ENCODE data around the gene GALNT1. TPM values are rescaled to one million over a fixed set of nuclear protein-coding genes. Genes with fewer than 3 reads are reported as not detected.

The GALNT1 gene
- total RNA-seq, 1 experiment from 2014 or later, result 77.9 TPM

GRCh38 chr18:35716169-35716831 is 134.8 kb downstream of the GALNT1 start:
- Histone ChIP-seq H3K4me1 (ENCODE audit: insufficient read depth, low read length) (no peaks in the 10 kb centered on the region), H4K91ac (ENCODE audit: insufficient read length, low read depth, low read length) (no peak overlapping the region), H3T11ph (ENCODE audit: low read length) (no peak overlapping the region), H3K23me2 (ENCODE audit: insufficient read length, low read depth, low read length, poor library complexity, severe bottlenecking) (no peaks in the 10 kb centered on the region), H4K8ac (replicated peaks; ENCODE audit: insufficient read length, low read depth, low read length) (no peak overlapping the region), H3K79me1 (ENCODE audit: insufficient read depth, low read depth, low read length, poor library complexity, severe bottlenecking) (no peaks in the 10 kb centered on the region), H3K18ac (ENCODE audit: insufficient read length, low read depth, low read length) (no peak overlapping the region), H2BK5ac (ENCODE audit: insufficient read length, low read length) (no peak overlapping the region), H3K56ac (ENCODE audit: insufficient read length, low read depth, low read length) (no peak overlapping the region), H2BK120ac (ENCODE audit: low read depth, low read length, poor library complexity, severe bottlenecking) (no peak overlapping the region), H2AK5ac (ENCODE audit: insufficient read length, low read length) (no peak overlapping the region), H3K14ac (ENCODE audit: insufficient read depth, low read length) (no peak overlapping the region), H3K23ac (ENCODE audit: insufficient read length, low read depth, low read length) (no peak overlapping the region), H4K5ac (ENCODE audit: insufficient read length, low read depth, low read length) (no peak overlapping the region), H2BK20ac (ENCODE audit: low read depth, low read length, poor library complexity, severe bottlenecking) (no peak overlapping the region), H2BK12ac (ENCODE audit: insufficient read length, low read depth, low read length) (no peak overlapping the region), H3K9me3 (ENCODE audit: control insufficient read depth, low read depth, low read length) (no peaks in the 10 kb centered on the region), H2BK15ac (ENCODE audit: low read depth, low read length) (no peak overlapping the region), H3K27me3 (ENCODE audit: insufficient read depth, low read length) (no peaks in the 10 kb centered on the region), H3K9ac (ENCODE audit: extremely low read depth, insufficient read length, low read length) (no peak overlapping the region), H3K4ac (ENCODE audit: low read depth, low read length) (no peak overlapping the region), H2AFZ (ENCODE audit: low read length) (no peak overlapping the region), H4K20me1 (ENCODE audit: control insufficient read depth, insufficient read depth, insufficient read length) (no peaks in the 10 kb centered on the region), H3K4me2 (ENCODE audit: insufficient read depth, insufficient read length, low read length) (no peak overlapping the region), H3K27ac (ENCODE audit: insufficient read length, low read depth, low read length) (no peak overlapping the region), H3K79me2 (ENCODE audit: insufficient read depth, low read length) (no peaks in the 10 kb centered on the region)
- no peak for DNase-seq
- Mint-ChIP-seq H3K36me3 (ENCODE audit: insufficient read depth in 1 of 3, low read depth in 3 of 3) (peaks cover 2 to 36% (median 7%) of the 10 kb centered on the region in 3 experiments; a peak in 6 of 7 replicates), H3K27me3 (ENCODE audit: low read depth) (no peaks in the 10 kb centered on the region; the same call in 1 of the 2 replicates), H3K9me3 (peaks cover 15 to 23% of the 10 kb centered on the region in 2 experiments; a peak in 4 of 5 replicates), H3K27ac (no peak overlapping the region), H3K4me1 (no peaks in the 10 kb centered on the region), H3K4me3 (no peak overlapping the region)
- no CpG with 5 or more reads among the region's 4 CpGs for WGBS (ENCODE audit: extremely low coverage, insufficient read length, low lambda C conversion rate)
- no peak for TF ChIP-seq CTCF (conservative IDR thresholded peaks at IDR 0.05)
